Coronary artery (tissue), 2 donors: ENCODE measurements around the gene GOLT1A.

Source experiments
- DNase-seq: peaks from one replicate; pipeline ENCODE4 v3.0.0-alpha.2; 2017; ENCODE audit warnings: low spot score
- H3K27ac ChIP-seq, 2 donors: fragments of 200-600 bp; sonication (generic); one replicate each; pipeline ENCODE4 v1.5.1; 2016 to 2019
- H3K4me3 ChIP-seq: fragments of 200-600 bp; sonication (generic); 2 replicates; pipeline ENCODE4 v1.5.1; 2016; ENCODE audit warnings: mild to moderate bottlenecking, moderate library complexity
- TF ChIP-seq, protein P1 (sequence below): fragments of 200-600 bp; sonication (generic); IDR thresholded peaks from one replicate; pipeline ENCODE4 v1.5.1; 2019; ENCODE audit warnings: antibody characterized with exemption

Gene GOLT1A

DNA sequence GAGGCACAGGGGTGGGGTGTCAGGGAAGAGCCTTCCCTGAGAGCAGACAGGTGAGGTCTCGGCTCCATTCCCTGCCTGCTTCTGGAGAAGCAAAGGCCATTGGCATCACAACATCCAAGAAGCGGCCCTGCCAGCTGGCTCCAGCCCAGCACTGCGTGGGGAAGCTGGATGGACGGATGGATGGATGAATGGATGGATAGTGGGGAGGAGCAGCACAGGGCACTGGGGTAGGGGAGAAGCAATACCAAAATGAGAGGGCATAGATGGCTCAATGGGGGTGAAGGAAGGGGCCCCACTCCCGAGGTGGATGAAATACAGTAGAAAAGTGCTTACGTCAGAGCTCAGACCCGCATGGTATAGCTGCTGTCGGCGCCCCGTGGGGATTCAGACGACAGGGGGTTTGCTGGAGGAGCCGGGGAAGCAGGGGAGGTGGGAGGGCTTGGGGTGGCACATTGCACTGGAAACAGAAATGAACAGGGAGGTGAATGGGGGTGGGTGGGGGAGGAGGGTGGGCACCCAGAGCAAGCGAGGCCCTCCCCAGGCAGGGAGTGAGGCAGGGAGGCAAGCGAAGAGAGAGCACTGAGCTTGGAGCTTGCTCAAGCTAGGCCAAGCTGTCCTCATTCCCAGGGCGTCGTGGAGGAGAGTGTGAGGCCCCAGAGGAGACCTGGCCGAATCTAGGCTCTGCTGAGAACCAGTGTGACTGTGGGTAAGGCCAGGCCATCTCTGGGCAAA lies 9.5 kb upstream of the GOLT1A start:
- DNase-seq, result no peak
- no peak overlapping the region for H3K27ac ChIP-seq
- TF ChIP-seq, protein P1, sequence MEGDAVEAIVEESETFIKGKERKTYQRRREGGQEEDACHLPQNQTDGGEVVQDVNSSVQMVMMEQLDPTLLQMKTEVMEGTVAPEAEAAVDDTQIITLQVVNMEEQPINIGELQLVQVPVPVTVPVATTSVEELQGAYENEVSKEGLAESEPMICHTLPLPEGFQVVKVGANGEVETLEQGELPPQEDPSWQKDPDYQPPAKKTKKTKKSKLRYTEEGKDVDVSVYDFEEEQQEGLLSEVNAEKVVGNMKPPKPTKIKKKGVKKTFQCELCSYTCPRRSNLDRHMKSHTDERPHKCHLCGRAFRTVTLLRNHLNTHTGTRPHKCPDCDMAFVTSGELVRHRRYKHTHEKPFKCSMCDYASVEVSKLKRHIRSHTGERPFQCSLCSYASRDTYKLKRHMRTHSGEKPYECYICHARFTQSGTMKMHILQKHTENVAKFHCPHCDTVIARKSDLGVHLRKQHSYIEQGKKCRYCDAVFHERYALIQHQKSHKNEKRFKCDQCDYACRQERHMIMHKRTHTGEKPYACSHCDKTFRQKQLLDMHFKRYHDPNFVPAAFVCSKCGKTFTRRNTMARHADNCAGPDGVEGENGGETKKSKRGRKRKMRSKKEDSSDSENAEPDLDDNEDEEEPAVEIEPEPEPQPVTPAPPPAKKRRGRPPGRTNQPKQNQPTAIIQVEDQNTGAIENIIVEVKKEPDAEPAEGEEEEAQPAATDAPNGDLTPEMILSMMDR, result no peak
- no peak overlapping the region for H3K4me3 ChIP-seq

DNA sequence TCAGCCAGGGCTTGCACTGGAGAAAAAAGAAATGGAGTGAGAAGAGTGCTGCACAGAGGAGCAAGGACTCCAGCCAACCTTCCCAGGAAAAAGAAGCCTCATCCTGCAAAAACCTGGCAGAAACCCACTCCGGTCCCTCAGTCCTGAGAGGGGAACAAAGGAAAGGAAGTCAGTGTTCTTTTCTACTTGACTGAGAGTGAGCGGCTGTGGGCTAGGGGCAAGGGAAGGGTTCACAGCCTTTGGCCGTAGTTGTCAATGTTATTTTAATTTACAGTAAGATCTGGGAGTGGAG lies 8.9 kb upstream of the GOLT1A start:
- TF ChIP-seq, protein P1, result no peak
- no peak overlapping the region for H3K27ac ChIP-seq
- DNase-seq, result no peak

DNA sequence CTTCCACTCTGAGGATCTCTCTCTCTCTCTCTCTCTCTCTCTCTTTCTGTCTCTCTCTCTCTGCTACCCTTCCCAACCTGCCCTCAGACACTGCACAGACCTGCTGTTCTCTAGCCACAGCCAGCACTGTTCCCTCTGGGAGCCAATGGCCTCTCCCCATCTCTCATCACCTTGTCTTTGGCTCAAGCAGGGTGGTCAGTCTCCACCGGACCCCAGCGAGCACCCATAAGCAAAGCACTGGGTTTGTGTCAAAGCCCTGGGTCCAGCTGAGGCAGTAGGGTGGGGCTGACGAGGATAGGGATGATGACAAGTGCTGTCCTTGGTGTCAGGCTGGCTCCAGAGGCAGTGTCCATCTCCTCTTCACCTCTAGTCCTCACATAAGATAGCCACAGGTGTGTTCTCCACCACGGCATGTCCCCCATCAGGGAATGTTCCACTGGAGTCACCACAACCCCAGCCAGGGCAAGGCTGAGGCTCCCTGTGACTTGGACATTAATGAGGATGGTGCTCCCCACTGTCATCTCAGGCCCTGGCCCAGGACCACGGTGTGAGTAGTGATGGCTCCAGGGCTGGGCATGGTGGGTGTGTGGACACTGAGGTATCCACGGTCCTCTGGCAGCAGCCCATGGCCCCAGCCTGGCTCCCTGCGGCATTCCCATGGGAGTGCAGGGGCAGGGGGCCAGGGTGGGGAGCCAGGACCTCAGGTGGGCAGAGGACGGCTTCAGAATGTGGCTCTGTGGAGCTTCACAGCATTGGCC lies 8.4 kb upstream of the GOLT1A start:
- Histone ChIP-seq H3K4me3 (no peak overlapping the region), H3K27ac (no peak overlapping the region)
- TF ChIP-seq, protein P1, result no peak
- no peak for DNase-seq

More for the DNA sequence above, 8.9 kb upstream of the GOLT1A start:
- no peak overlapping the region for H3K4me3 ChIP-seq

DNA sequence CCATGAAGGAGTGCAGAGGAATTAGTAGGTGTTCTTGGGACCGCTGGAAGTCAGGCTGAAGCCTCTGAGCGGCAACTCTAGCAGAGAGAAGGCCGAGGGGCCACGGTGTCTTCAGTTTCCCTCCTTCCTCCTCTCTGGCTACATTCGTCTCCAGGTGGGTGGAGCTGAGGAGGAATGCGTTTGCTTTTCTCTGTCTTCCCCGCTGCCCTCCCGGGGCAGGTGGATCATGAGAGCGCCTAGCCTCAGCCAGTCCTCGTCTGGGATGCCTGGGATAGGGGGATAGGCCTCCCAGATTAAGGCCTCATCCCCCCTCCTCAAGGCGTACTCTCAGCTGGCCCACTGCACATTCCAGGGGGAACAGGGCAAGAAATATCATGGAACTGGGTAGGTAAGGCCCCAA lies 7.5 kb upstream of the GOLT1A start:
- Histone ChIP-seq H3K4me3 (no peak overlapping the region), H3K27ac (no peak overlapping the region)
- DNase-seq, result no peak
- TF ChIP-seq, protein P1, result no peak

DNA sequence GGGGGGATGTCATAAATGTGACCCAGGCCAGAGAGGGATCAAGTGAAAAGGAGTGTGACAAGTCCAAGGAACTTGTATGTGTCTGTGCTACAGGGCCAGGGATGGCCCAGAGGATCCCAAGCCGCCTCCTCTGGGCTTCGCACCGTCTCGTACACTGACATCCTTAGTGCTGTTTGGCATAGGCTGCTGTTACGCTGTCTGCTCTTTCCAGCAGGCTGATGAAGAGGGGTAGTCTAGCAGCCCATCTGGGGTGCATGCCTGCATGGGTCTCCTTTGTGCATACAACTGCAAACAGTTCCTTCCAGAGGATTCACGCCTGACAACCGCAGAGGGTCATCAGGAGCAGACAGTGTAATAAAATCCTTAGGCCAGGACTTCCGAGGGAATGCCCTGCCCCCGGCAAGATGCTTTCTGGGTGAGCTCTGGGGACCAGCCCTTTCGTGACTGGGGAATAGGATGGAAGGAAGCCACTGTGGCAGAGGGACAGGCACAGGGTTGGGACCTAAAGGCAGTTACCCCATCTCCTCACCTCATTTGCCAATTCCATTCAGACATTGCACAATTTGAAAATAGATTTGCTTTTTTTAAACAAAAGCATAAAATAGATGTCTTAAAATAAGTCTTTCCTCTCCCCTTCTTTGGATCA lies 6.3 kb upstream of the GOLT1A start:
- H3K27ac ChIP-seq, result no peak overlapping the region
- no peak for DNase-seq
- TF ChIP-seq, protein P1, result no peak
- H3K4me3 ChIP-seq, result no peak overlapping the region

DNA sequence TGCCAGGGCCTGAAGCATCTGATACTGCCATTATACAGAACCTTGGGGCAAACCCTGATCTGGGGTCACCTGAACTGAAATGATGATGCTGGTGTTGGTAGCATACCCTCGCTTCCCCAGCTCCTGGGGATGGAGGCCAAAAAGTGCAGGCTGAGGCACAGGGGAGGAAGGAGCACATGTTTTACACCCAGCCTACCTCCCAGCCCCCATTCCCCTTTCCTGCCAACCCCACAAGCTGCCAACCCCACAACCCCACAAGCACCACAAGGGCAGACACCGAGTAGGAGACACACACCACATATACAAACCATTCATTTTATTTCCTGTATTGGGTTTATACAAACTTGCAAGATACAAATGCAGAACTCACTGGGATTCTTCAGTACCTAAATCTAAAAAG lies 4.8 kb upstream of the GOLT1A start:
- DNase-seq, result no peak
- Histone ChIP-seq H3K27ac (no peak overlapping the region), H3K4me3 (no peak overlapping the region)
- TF ChIP-seq, protein P1, result no peak

DNA sequence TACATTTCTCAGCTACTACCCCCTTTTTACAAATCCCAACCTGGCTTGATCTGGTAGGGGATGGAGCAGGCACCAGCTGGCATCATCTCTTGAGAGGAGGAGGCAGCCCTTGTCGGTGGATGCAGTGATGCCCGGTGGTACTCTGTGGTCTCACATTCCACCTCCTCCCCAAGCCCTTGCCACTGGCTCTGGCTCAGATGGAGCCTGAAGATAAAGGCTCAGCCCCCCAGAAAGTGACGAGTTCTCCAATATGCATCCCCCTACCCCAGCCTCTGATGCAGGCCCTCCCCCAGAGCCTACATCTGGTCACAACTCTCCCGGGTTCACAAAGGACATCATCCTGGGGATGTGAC lies 3.8 kb upstream of the GOLT1A start:
- no peak for DNase-seq
- TF ChIP-seq, protein P1, result no peak
- Histone ChIP-seq H3K4me3 (no peak overlapping the region), H3K27ac (no peak overlapping the region)
